DMS53 (cell line): ENCODE measurements around the gene PGAM4.
"Not testable (repeated sequence)": the region's sequence is repeated elsewhere in the genome, so short reads cannot be mapped to it uniquely, and the experiment has no call there.

Source experiments
- DNase-seq: peaks from one replicate; lab custom pipeline; 2025; lab: John Stamatoyannopoulos, UW

The PGAM4 gene

GRCh38 chrX:77969538-77969937 is at the start of gene PGAM4:
TSS of gene PGAM4 (minus strand) at chrX:77969638. CDS start at chrX:77969638, 0 bp downstream.
- no peak for DNase-seq

GRCh38 chrX:78011846-78012245 is 42.4 kb upstream of the PGAM4 start:
- DNase-seq, result no peak

- DNase-seq, result no peak
Measured at GRCh38 chrX:77979870-77980269, 10.4 kb upstream of the PGAM4 start.

- no peak for DNase-seq
Measured at GRCh38 chrX:77977518-77977917, 8.1 kb upstream of the PGAM4 start.

GRCh38 chrX:77977095-77977494 is 7.7 kb upstream of the PGAM4 start:
- DNase-seq, result no peak

- no peak for DNase-seq
Measured at GRCh38 chrX:77975755-77976154, 6.3 kb upstream of the PGAM4 start.

- no peak for DNase-seq
Measured at GRCh38 chrX:77967631-77968030, 1.8 kb downstream of the PGAM4 start.

- DNase-seq, result no peak
Measured at GRCh38 chrX:77966361-77966760, 3.1 kb downstream of the PGAM4 start.

- no peak for DNase-seq
Measured at GRCh38 chrX:77962068-77962902, 7.2 kb downstream of the PGAM4 start.

- DNase-seq, result no peak
Measured at GRCh38 chrX:77961063-77961462, 8.4 kb downstream of the PGAM4 start.

- DNase-seq, result no peak
Measured at GRCh38 chrX:77960567-77960966, 8.9 kb downstream of the PGAM4 start.

GRCh38 chrX:77953708-77954107 is 15.7 kb downstream of the PGAM4 start:
- DNase-seq, result no peak

GRCh38 chrX:77953302-77953701 is 16.1 kb downstream of the PGAM4 start:
- no peak for DNase-seq

GRCh38 chrX:77952173-77952572 is 17.3 kb downstream of the PGAM4 start:
- DNase-seq, result no peak

- DNase-seq, result no peak
Measured at GRCh38 chrX:77949840-77950239, 19.6 kb downstream of the PGAM4 start.

- no peak for DNase-seq
Measured at GRCh38 chrX:77946571-77946970, 22.9 kb downstream of the PGAM4 start.

- no peak for DNase-seq
Measured at GRCh38 chrX:77945910-77946545, 23.4 kb downstream of the PGAM4 start.

- DNase-seq, result not testable (repeated sequence)
Measured at GRCh38 chrX:77945031-77945430, 24.4 kb downstream of the PGAM4 start.

GRCh38 chrX:77938083-77938680 is 31.3 kb downstream of the PGAM4 start:
- no peak for DNase-seq

GRCh38 chrX:77937291-77937690 is 32.1 kb downstream of the PGAM4 start:
- DNase-seq, result peak; percentile 81

- no peak for DNase-seq
Measured at GRCh38 chrX:77936299-77936698, 33.1 kb downstream of the PGAM4 start.

GRCh38 chrX:77935886-77936285 is 33.6 kb downstream of the PGAM4 start:
- DNase-seq, result no peak

GRCh38 chrX:77930581-77930980 is 38.9 kb downstream of the PGAM4 start:
- DNase-seq, result no peak
